Measurements from ENCODE around the gene FREY1.

FREY1 gene

GRCh38 chr11:45928535-45929215, 21.6 kb upstream of the FREY1 start:
- peak; percentile 41 for DNase-seq (ENCODE audit: low read depth)
- TF ChIP-seq CTCF (IDR thresholded peaks at IDR 0.05; ENCODE audit: insufficient read depth, low read depth, low read length, missing control alignments) = no peak
- no peak overlapping the region for H3K4me3 ChIP-seq (ENCODE audit: low read length)

GRCh38 chr11:45927684-45928413, 20.8 kb upstream of the FREY1 start:
- no peak for TF ChIP-seq CTCF (IDR thresholded peaks at IDR 0.05; ENCODE audit: insufficient read depth, low read depth, low read length, missing control alignments)
- no peak overlapping the region for H3K4me3 ChIP-seq (ENCODE audit: low read length)
- DNase-seq (ENCODE audit: low read depth) = no peak

GRCh38 chr11:45927332-45927683, 20.2 kb upstream of the FREY1 start:
- DNase-seq (ENCODE audit: low read depth) = no peak
- H3K4me3 ChIP-seq (ENCODE audit: low read length) = no peak overlapping the region

GRCh38 chr11:45926536-45927331, 19.7 kb upstream of the FREY1 start:
- H3K4me3 ChIP-seq (ENCODE audit: low read length) = no peak overlapping the region
- DNase-seq (ENCODE audit: low read depth) = no peak
- no peak for TF ChIP-seq CTCF (IDR thresholded peaks at IDR 0.05; ENCODE audit: insufficient read depth, low read depth, low read length, missing control alignments)

More at GRCh38 chr11:45927332-45927683, 20.2 kb upstream of the FREY1 start:
- TF ChIP-seq CTCF (IDR thresholded peaks at IDR 0.05; ENCODE audit: insufficient read depth, low read depth, low read length, missing control alignments) = no peak

GRCh38 chr11:45926001-45926401, 18.9 kb upstream of the FREY1 start:
- no peak for TF ChIP-seq CTCF (IDR thresholded peaks at IDR 0.05; ENCODE audit: insufficient read depth, low read depth, low read length, missing control alignments)
- H3K4me3 ChIP-seq (ENCODE audit: low read length) = no peak overlapping the region
- no peak for DNase-seq (ENCODE audit: low read depth)

- DNase-seq (ENCODE audit: low read depth) = no peak
- TF ChIP-seq CTCF (IDR thresholded peaks at IDR 0.05; ENCODE audit: insufficient read depth, low read depth, low read length, missing control alignments) = no peak
Measured at GRCh38 chr11:45925550-45925949, 18.5 kb upstream of the FREY1 start.

More at GRCh38 chr11:45925550-45925949, 18.5 kb upstream of the FREY1 start:
- no peak overlapping the region for H3K4me3 ChIP-seq (ENCODE audit: low read length)
